Lower leg skin (tissue), 4 donors: ENCODE data around the gene LETM1. TPM values are rescaled to one million over a fixed set of nuclear protein-coding genes. Genes with fewer than 3 reads are reported as not detected.
A peak's percentile ranks its signal among the peaks of the same experiment; 100 is the strongest.

Experiments
- DNase-seq, 2 donors: peaks; one replicate each; pipeline ENCODE4 v3.0.0-alpha.2; 2019; ENCODE audit warnings: low spot score in 2 of 2
- H3K4me3 ChIP-seq: fragments of 200-600 bp; sonication (generic); 2 replicates; pipeline ENCODE4 v1.5.1; 2017; ENCODE audit warnings: mild to moderate bottlenecking, low read depth; ENCODE audit not compliant: poor library complexity, severe bottlenecking
- CTCF ChIP-seq, 3 donors: fragments of 450-650 bp; IDR thresholded peaks; one replicate each; pipeline ENCODE4 v1.5.1; 2016; ENCODE audit warnings: antibody characterized with exemption in 3 of 3, mild to moderate bottlenecking in 3 of 3, moderate library complexity in 2 of 3
- POLR2A ChIP-seq, 2 donors: fragments of 450-650 bp; IDR thresholded peaks; one replicate each; pipeline ENCODE4 v1.6.1; 2016 to 2017; ENCODE audit warnings: antibody characterized with exemption in 2 of 2, mild to moderate bottlenecking in 1 of 2, moderate library complexity in 1 of 2
- WGBS, 2 donors: methylation state at CpG; one replicate each; pipeline ENCODE4 v1.1.5; 2018; 5-methylcytosine and 5-hydroxymethylcytosine counted together
- intact Hi-C: fragments of 100-400 bp; cut with DNase I; formaldehyde crosslinking; loops from one replicate; pipeline ENCODE4 v1.15.0; 2023; ENCODE audit warnings: low total_unique reads
- total RNA-seq, 4 donors: library from RNA; depleted of rRNA; stranded (reverse); fragments of >200 nt; gene quantifications; one replicate each; pipeline ENCODE4 v1.1.0, GENCODE V29; 2016

The LETM1 gene
- total RNA-seq, 4 donors from 2014 or later, result 27.2 to 49.9 (median 39.0) TPM

- DNase-seq, result no peak
- peak overlapping the region; percentile 63 for H3K4me3 ChIP-seq
- TF ChIP-seq POLR2A (IDR thresholded peaks at IDR 0.05) (no peak), CTCF (IDR thresholded peaks at IDR 0.05) (no peak)
- WGBS, 2 donors, result 28 to 32% methylated on average over 15 to 23 of the region's 32 CpGs
- intact Hi-C loops, result no loop called here
These were observed 1.2 kb upstream of the LETM1 start for GRCh38 chr4:1856943-1857699.

- intact Hi-C loops, result no loop called here
- no peak for DNase-seq
- WGBS, 2 donors, result 1% methylated on average over 22 to 68 of the region's 92 CpGs
- no peak for TF ChIP-seq POLR2A (IDR thresholded peaks at IDR 0.05)
- no peak for TF ChIP-seq CTCF (IDR thresholded peaks at IDR 0.05)
- peak overlapping the region; percentile 69 for H3K4me3 ChIP-seq
These were observed 454 bp downstream of the LETM1 start for GRCh38 chr4:1855333-1856070.

GRCh38 chr4:1854752-1855151, 1.2 kb downstream of the LETM1 start:
- no peak overlapping the region for H3K4me3 ChIP-seq
- intact Hi-C loops, result no loop called here
- DNase-seq, result no peak
- TF ChIP-seq CTCF (IDR thresholded peaks at IDR 0.05) (no peak), POLR2A (IDR thresholded peaks at IDR 0.05) (no peak)
- 41 to 45% methylated on average over 1 of the region's 1 CpG for WGBS, 2 donors

GRCh38 chr4:1852904-1853623, 2.9 kb downstream of the LETM1 start:
- H3K4me3 ChIP-seq, result no peak overlapping the region
- no peak for DNase-seq
- TF ChIP-seq CTCF (IDR thresholded peaks at IDR 0.05) (no peak), POLR2A (IDR thresholded peaks at IDR 0.05) (no peak)
- intact Hi-C loops, result no loop called here
- WGBS, 2 donors, result 67 to 81% methylated on average over 9 of the region's 9 CpGs

- WGBS, 2 donors, result 66 to 75% methylated on average over 16 of the region's 16 CpGs
- no peak for DNase-seq
- no peak overlapping the region for H3K4me3 ChIP-seq
- intact Hi-C loops, result no loop called here
- no peak for TF ChIP-seq CTCF (IDR thresholded peaks at IDR 0.05)
- no peak for TF ChIP-seq POLR2A (IDR thresholded peaks at IDR 0.05)
These were observed 4.2 kb downstream of the LETM1 start for GRCh38 chr4:1851575-1852410.
